Effector memory CD4-positive, alpha-beta T cell (primary cell): ENCODE data around the gene CFAP74.
A peak's percentile ranks its signal among the peaks of the same experiment; 100 is the strongest.

Experiments
- DNase-seq, 3 donors: peaks; one replicate each; pipeline ENCODE4 v3.0.0-alpha.2; 2020
- H3K27ac ChIP-seq: 2 replicates; pipeline ENCODE4 v1.7.0; 2013; ENCODE audit warnings: mild to moderate bottlenecking, low read length, moderate library complexity; ENCODE audit not compliant: insufficient read depth, poor library complexity, severe bottlenecking
- H3K27me3 ChIP-seq: replicated peaks from 2 replicates; pipeline ENCODE4 v1.7.0; 2013; ENCODE audit warnings: mild to moderate bottlenecking, low read length; ENCODE audit not compliant: insufficient read depth, control insufficient read depth, poor library complexity, severe bottlenecking
- H3K36me3 ChIP-seq: 2 replicates; pipeline ENCODE4 v1.7.0; 2013; ENCODE audit warnings: mild to moderate bottlenecking, low read length, moderate library complexity; ENCODE audit not compliant: control insufficient read depth, insufficient read depth
- H3K4me1 ChIP-seq: 2 replicates; pipeline ENCODE4 v1.7.0; 2013; ENCODE audit warnings: low read length, mild to moderate bottlenecking; ENCODE audit not compliant: control insufficient read depth, insufficient read depth, poor library complexity, severe bottlenecking
- H3K4me3 ChIP-seq: 2 replicates; pipeline ENCODE4 v1.7.0; 2013; ENCODE audit warnings: low read length, low read depth, mild to moderate bottlenecking; ENCODE audit not compliant: insufficient read depth, poor library complexity, severe bottlenecking
- H3K9me3 ChIP-seq: 2 replicates; pipeline ENCODE4 v1.7.0; 2013; ENCODE audit warnings: mild to moderate bottlenecking, low read length, moderate library complexity; ENCODE audit not compliant: control insufficient read depth

Gene CFAP74

GRCh38 chr1:2029561-2029960 is 26.0 kb upstream of the CFAP74 start:
- Histone ChIP-seq H3K36me3 (no peaks in the 10 kb centered on the region), H3K4me3 (no peak overlapping the region), H3K27ac (no peak overlapping the region), H3K9me3 (no peaks in the 10 kb centered on the region), H3K27me3 (peaks cover 3% of the 10 kb centered on the region), H3K4me1 (peaks cover 3% of the 10 kb centered on the region)
- no peak for DNase-seq

GRCh38 chr1:2028870-2029560 is 25.4 kb upstream of the CFAP74 start:
- Histone ChIP-seq H3K27ac (no peak overlapping the region), H3K27me3 (peaks cover 3% of the 10 kb centered on the region), H3K36me3 (no peaks in the 10 kb centered on the region)

GRCh38 chr1:2027961-2028583 is 24.5 kb upstream of the CFAP74 start:
- Histone ChIP-seq H3K27ac (no peak overlapping the region), H3K9me3 (no peaks in the 10 kb centered on the region), H3K4me1 (peaks cover 3% of the 10 kb centered on the region), H3K36me3 (no peaks in the 10 kb centered on the region), H3K4me3 (no peak overlapping the region), H3K27me3 (peaks cover 3% of the 10 kb centered on the region)
- DNase-seq, result no peak

More at GRCh38 chr1:2028870-2029560, 25.4 kb upstream of the CFAP74 start:
- H3K4me1 ChIP-seq, result peaks cover 3% of the 10 kb centered on the region
- no peaks in the 10 kb centered on the region for H3K9me3 ChIP-seq
- H3K4me3 ChIP-seq, result no peak overlapping the region
- DNase-seq, result no peak

- H3K4me3 ChIP-seq, result peak overlapping the region; percentile 12
- H3K9me3 ChIP-seq, result no peaks in the 10 kb centered on the region
- peaks cover 3% of the 10 kb centered on the region for H3K4me1 ChIP-seq
- no peak overlapping the region for H3K27ac ChIP-seq
- H3K36me3 ChIP-seq, result no peaks in the 10 kb centered on the region
- peaks cover 20% of the 10 kb centered on the region for H3K27me3 ChIP-seq
- DNase-seq, result no peak
Observed at GRCh38 chr1:2025491-2025981, 21.9 kb upstream of the CFAP74 start.

GRCh38 chr1:2024887-2025286 is 21.3 kb upstream of the CFAP74 start:
- H3K36me3 ChIP-seq, result no peaks in the 10 kb centered on the region
- no peak overlapping the region for H3K4me3 ChIP-seq
- peaks cover 6% of the 10 kb centered on the region for H3K4me1 ChIP-seq
- H3K9me3 ChIP-seq, result no peaks in the 10 kb centered on the region
- DNase-seq, result no peak
- H3K27ac ChIP-seq, result no peak overlapping the region
- peaks cover 26% of the 10 kb centered on the region for H3K27me3 ChIP-seq

- no peaks in the 10 kb centered on the region for H3K9me3 ChIP-seq
- DNase-seq, result no peak
- H3K27me3 ChIP-seq, result peaks cover 30% of the 10 kb centered on the region
- H3K4me3 ChIP-seq, result no peak overlapping the region
- peaks cover 11% of the 10 kb centered on the region for H3K4me1 ChIP-seq
- H3K27ac ChIP-seq, result no peak overlapping the region
- H3K36me3 ChIP-seq, result no peaks in the 10 kb centered on the region
Observed at GRCh38 chr1:2024451-2024850, 20.9 kb upstream of the CFAP74 start.

- Histone ChIP-seq H3K4me1 (peaks cover 11% of the 10 kb centered on the region), H3K27me3 (peaks cover 30% of the 10 kb centered on the region), H3K4me3 (no peak overlapping the region), H3K36me3 (no peaks in the 10 kb centered on the region), H3K27ac (no peak overlapping the region), H3K9me3 (no peaks in the 10 kb centered on the region)
- no peak for DNase-seq
Observed at GRCh38 chr1:2023187-2023586, 19.6 kb upstream of the CFAP74 start.

- H3K27me3 ChIP-seq, result peaks cover 30% of the 10 kb centered on the region
- peaks cover 11% of the 10 kb centered on the region for H3K4me1 ChIP-seq
- no peaks in the 10 kb centered on the region for H3K9me3 ChIP-seq
- no peak for DNase-seq
- H3K27ac ChIP-seq, result no peak overlapping the region
- no peaks in the 10 kb centered on the region for H3K36me3 ChIP-seq
- no peak overlapping the region for H3K4me3 ChIP-seq
Observed at GRCh38 chr1:2022063-2022770, 18.6 kb upstream of the CFAP74 start.

GRCh38 chr1:2021550-2021949 is 18.0 kb upstream of the CFAP74 start:
- DNase-seq, result no peak

GRCh38 chr1:2020310-2020655 is 16.7 kb upstream of the CFAP74 start:
- no peak overlapping the region for H3K4me3 ChIP-seq
- no peak for DNase-seq
- no peak overlapping the region for H3K27ac ChIP-seq
- peaks cover 32% of the 10 kb centered on the region for H3K27me3 ChIP-seq
- no peaks in the 10 kb centered on the region for H3K36me3 ChIP-seq
- peaks cover 9% of the 10 kb centered on the region for H3K4me1 ChIP-seq
- H3K9me3 ChIP-seq, result no peaks in the 10 kb centered on the region

More at GRCh38 chr1:2021550-2021949, 18.0 kb upstream of the CFAP74 start:
- Histone ChIP-seq H3K4me3 (no peak overlapping the region), H3K27me3 (peaks cover 30% of the 10 kb centered on the region), H3K9me3 (no peaks in the 10 kb centered on the region), H3K27ac (no peak overlapping the region), H3K36me3 (no peaks in the 10 kb centered on the region), H3K4me1 (peaks cover 11% of the 10 kb centered on the region)
